Middle frontal gyrus (tissue), 1 donor: Measurements from ENCODE around the gene ZC3H15.
"Not testable (repeated sequence)": the region's sequence is repeated elsewhere in the genome, so short reads cannot be mapped to it uniquely, and the experiment has no call there.

Experiments used
- DNase-seq: peaks from one replicate; pipeline ENCODE4 v3.0.0-alpha.2; 2015; ENCODE audit warnings: low spot score; ENCODE audit errors: extremely low spot score

ZC3H15 gene

GRCh38 chr2:186493564-186494085, 7.6 kb downstream of the ZC3H15 start:
- no peak for DNase-seq

- no peak for DNase-seq
Observed at GRCh38 chr2:186496401-186496800, 10.3 kb downstream of the ZC3H15 start.

- DNase-seq: no peak
Observed at GRCh38 chr2:186497928-186498327, 11.9 kb downstream of the ZC3H15 start.

GRCh38 chr2:186498834-186499233, 12.8 kb downstream of the ZC3H15 start:
- no peak for DNase-seq

- DNase-seq: no peak
Observed at GRCh38 chr2:186503827-186504606, 18.0 kb downstream of the ZC3H15 start.

- no peak for DNase-seq
Observed at GRCh38 chr2:186508263-186508662, 22.2 kb downstream of the ZC3H15 start.

- no peak for DNase-seq
Observed at GRCh38 chr2:186515376-186515775, 29.3 kb downstream of the ZC3H15 start.

- DNase-seq: no peak
Observed at GRCh38 chr2:186516396-186516795, 30.3 kb downstream of the ZC3H15 start.

- no peak for DNase-seq
Observed at GRCh38 chr2:186517090-186517489, 31.0 kb downstream of the ZC3H15 start.

GRCh38 chr2:186518291-186518690, 32.2 kb downstream of the ZC3H15 start:
- DNase-seq: no peak

- DNase-seq: no peak
Observed at GRCh38 chr2:186518945-186519344, 32.9 kb downstream of the ZC3H15 start.

- DNase-seq: not testable (repeated sequence)
Observed at GRCh38 chr2:186521570-186522153, 35.6 kb downstream of the ZC3H15 start.

- DNase-seq: no peak
Observed at GRCh38 chr2:186522450-186522849, 36.4 kb downstream of the ZC3H15 start.

GRCh38 chr2:186523791-186524190, 37.7 kb downstream of the ZC3H15 start:
- no peak for DNase-seq

- DNase-seq: no peak
Observed at GRCh38 chr2:186526281-186526680, 40.2 kb downstream of the ZC3H15 start.

- DNase-seq: no peak
Observed at GRCh38 chr2:186530314-186530713, 44.3 kb downstream of the ZC3H15 start.

GRCh38 chr2:186531257-186531775, 45.3 kb downstream of the ZC3H15 start:
- no peak for DNase-seq

GRCh38 chr2:186532891-186533290, 46.8 kb downstream of the ZC3H15 start:
- no peak for DNase-seq

- no peak for DNase-seq
Observed at GRCh38 chr2:186533717-186534116, 47.7 kb downstream of the ZC3H15 start.

GRCh38 chr2:186534406-186534805, 48.3 kb downstream of the ZC3H15 start:
- no peak for DNase-seq

- DNase-seq: no peak
Observed at GRCh38 chr2:186535861-186536260, 49.8 kb downstream of the ZC3H15 start.

GRCh38 chr2:186537019-186537418, 51.0 kb downstream of the ZC3H15 start:
- DNase-seq: no peak

GRCh38 chr2:186540941-186541340, 54.9 kb downstream of the ZC3H15 start:
- DNase-seq: no peak
